Activated T-helper 17 cell treated with anti-CD3 and anti-CD28 coated beads, Interleukin-2, amount 50 U/mL, for 72 hours (primary cell): ENCODE data around the gene UNC13C. TPM values are rescaled to one million over a fixed set of nuclear protein-coding genes. Genes with fewer than 3 reads are reported as not detected.
A peak's percentile ranks its signal among the peaks of the same experiment; 100 is the strongest.

Source experiments
- ATAC-seq: fragments of 150-1000 bp; cut with Tn5 transposase; replicated peaks from 2 replicates; pipeline ENCODE4 v1.10.0; 2021; ENCODE audit warnings: mild to moderate bottlenecking, moderate library complexity
- H3K27ac Mint-ChIP-seq: one replicate; pipeline ENCODE4 v1.8.0; 2022; ENCODE audit warnings: mixed read lengths
- H3K27me3 Mint-ChIP-seq: one replicate; pipeline ENCODE4 v1.8.0; 2022; ENCODE audit warnings: mixed read lengths
- H3K36me3 Mint-ChIP-seq: one replicate; pipeline ENCODE4 v1.8.0; 2022; ENCODE audit warnings: low read depth, mild to moderate bottlenecking, mixed read lengths
- H3K4me1 Mint-ChIP-seq: one replicate; pipeline ENCODE4 v1.8.0; 2022; ENCODE audit warnings: mixed read lengths
- H3K4me3 Mint-ChIP-seq: one replicate; pipeline ENCODE4 v1.8.0; 2022; ENCODE audit warnings: mild to moderate bottlenecking, mixed read lengths
- H3K9me3 Mint-ChIP-seq: one replicate; pipeline ENCODE4 v1.8.0; 2022; ENCODE audit warnings: mixed read lengths
- total RNA-seq, 2 donors: library from RNA; stranded (reverse); gene quantifications; one replicate each; pipeline ENCODE4 v1.2.3, GENCODE V29; 2022

The UNC13C gene
- total RNA-seq, 2 donors from 2014 or later = not detected

GRCh38 chr15:54456413-54456812 lies 478.2 kb downstream of the UNC13C start:
- H3K4me1 Mint-ChIP-seq = no peaks in the 10 kb centered on the region
- ATAC-seq = no peak
- peaks cover 19% of the 10 kb centered on the region for H3K9me3 Mint-ChIP-seq

GRCh38 chr15:54462511-54462913 lies 484.3 kb downstream of the UNC13C start:
- no peak overlapping the region for H3K27ac Mint-ChIP-seq
- no peak for ATAC-seq
- no peak overlapping the region for H3K4me3 Mint-ChIP-seq
- H3K27me3 Mint-ChIP-seq = peaks cover 8% of the 10 kb centered on the region
- no peaks in the 10 kb centered on the region for H3K4me1 Mint-ChIP-seq
- H3K36me3 Mint-ChIP-seq = no peaks in the 10 kb centered on the region
- peaks cover 13% of the 10 kb centered on the region for H3K9me3 Mint-ChIP-seq

More at GRCh38 chr15:54456413-54456812, 478.2 kb downstream of the UNC13C start:
- Mint-ChIP-seq H3K27ac (no peak overlapping the region), H3K4me3 (no peak overlapping the region), H3K27me3 (peaks cover 4% of the 10 kb centered on the region), H3K36me3 (no peaks in the 10 kb centered on the region)

- Mint-ChIP-seq H3K4me1 (no peaks in the 10 kb centered on the region), H3K27me3 (no peaks in the 10 kb centered on the region), H3K4me3 (no peak overlapping the region), H3K36me3 (no peaks in the 10 kb centered on the region), H3K9me3 (no peaks in the 10 kb centered on the region), H3K27ac (no peak overlapping the region)
- ATAC-seq = no peak
Measured at GRCh38 chr15:54481819-54482218, 503.6 kb downstream of the UNC13C start.

- ATAC-seq = no peak
Measured at GRCh38 chr15:54482251-54482650, 504.0 kb downstream of the UNC13C start.

GRCh38 chr15:54500330-54500729 lies 522.1 kb downstream of the UNC13C start:
- peaks cover 5% of the 10 kb centered on the region for H3K27me3 Mint-ChIP-seq
- ATAC-seq = no peak
- no peak overlapping the region for H3K4me3 Mint-ChIP-seq
- H3K9me3 Mint-ChIP-seq = peaks cover 5% of the 10 kb centered on the region
- H3K27ac Mint-ChIP-seq = no peak overlapping the region
- no peaks in the 10 kb centered on the region for H3K36me3 Mint-ChIP-seq
- no peaks in the 10 kb centered on the region for H3K4me1 Mint-ChIP-seq

More at GRCh38 chr15:54482251-54482650, 504.0 kb downstream of the UNC13C start:
- H3K4me1 Mint-ChIP-seq = no peaks in the 10 kb centered on the region
- H3K36me3 Mint-ChIP-seq = no peaks in the 10 kb centered on the region
- no peaks in the 10 kb centered on the region for H3K27me3 Mint-ChIP-seq
- H3K9me3 Mint-ChIP-seq = no peaks in the 10 kb centered on the region
- no peak overlapping the region for H3K4me3 Mint-ChIP-seq
- no peak overlapping the region for H3K27ac Mint-ChIP-seq

- no peak for ATAC-seq
- no peaks in the 10 kb centered on the region for H3K27me3 Mint-ChIP-seq
- no peaks in the 10 kb centered on the region for H3K9me3 Mint-ChIP-seq
- H3K36me3 Mint-ChIP-seq = no peaks in the 10 kb centered on the region
- no peak overlapping the region for H3K4me3 Mint-ChIP-seq
- H3K27ac Mint-ChIP-seq = no peak overlapping the region
- no peaks in the 10 kb centered on the region for H3K4me1 Mint-ChIP-seq
Measured at GRCh38 chr15:54502416-54503075, 524.3 kb downstream of the UNC13C start.

GRCh38 chr15:54504695-54505094 lies 526.5 kb downstream of the UNC13C start:
- Mint-ChIP-seq H3K27ac (no peak overlapping the region), H3K27me3 (no peaks in the 10 kb centered on the region), H3K36me3 (no peaks in the 10 kb centered on the region), H3K4me1 (no peaks in the 10 kb centered on the region), H3K4me3 (no peak overlapping the region), H3K9me3 (no peaks in the 10 kb centered on the region)
- no peak for ATAC-seq

- Mint-ChIP-seq H3K9me3 (no peaks in the 10 kb centered on the region), H3K4me1 (no peaks in the 10 kb centered on the region), H3K27me3 (no peaks in the 10 kb centered on the region), H3K4me3 (no peak overlapping the region), H3K27ac (no peak overlapping the region), H3K36me3 (no peaks in the 10 kb centered on the region)
- no peak for ATAC-seq
Measured at GRCh38 chr15:54506977-54507524, 528.8 kb downstream of the UNC13C start.

- Mint-ChIP-seq H3K27ac (no peak overlapping the region), H3K4me3 (no peak overlapping the region), H3K4me1 (peaks cover 2% of the 10 kb centered on the region), H3K27me3 (no peaks in the 10 kb centered on the region), H3K9me3 (no peaks in the 10 kb centered on the region), H3K36me3 (no peaks in the 10 kb centered on the region)
- no peak for ATAC-seq
Measured at GRCh38 chr15:54514601-54515000, 536.4 kb downstream of the UNC13C start.

- Mint-ChIP-seq H3K36me3 (no peaks in the 10 kb centered on the region), H3K9me3 (no peaks in the 10 kb centered on the region), H3K4me3 (no peak overlapping the region), H3K4me1 (peaks cover 14% of the 10 kb centered on the region), H3K27ac (no peak overlapping the region), H3K27me3 (no peaks in the 10 kb centered on the region)
- no peak for ATAC-seq
Measured at GRCh38 chr15:54515664-54516582, 537.7 kb downstream of the UNC13C start.

GRCh38 chr15:54517366-54517765 lies 539.1 kb downstream of the UNC13C start:
- Mint-ChIP-seq H3K36me3 (no peaks in the 10 kb centered on the region), H3K27me3 (no peaks in the 10 kb centered on the region), H3K4me3 (no peak overlapping the region), H3K27ac (no peak overlapping the region), H3K4me1 (peaks cover 14% of the 10 kb centered on the region), H3K9me3 (no peaks in the 10 kb centered on the region)
- ATAC-seq = no peak

GRCh38 chr15:54518156-54518882 lies 540.1 kb downstream of the UNC13C start:
- peak; percentile 56 for ATAC-seq
- Mint-ChIP-seq H3K27ac (no peak overlapping the region), H3K36me3 (no peaks in the 10 kb centered on the region), H3K27me3 (no peaks in the 10 kb centered on the region), H3K4me1 (peaks cover 14% of the 10 kb centered on the region), H3K4me3 (no peak overlapping the region), H3K9me3 (no peaks in the 10 kb centered on the region)

- H3K4me3 Mint-ChIP-seq = peak overlapping the region; percentile 50
- peak; percentile 80 for ATAC-seq
Measured at GRCh38 chr15:54519577-54519976, 541.3 kb downstream of the UNC13C start.

GRCh38 chr15:54520616-54521015 lies 542.4 kb downstream of the UNC13C start:
- Mint-ChIP-seq H3K4me3 (no peak overlapping the region), H3K27me3 (no peaks in the 10 kb centered on the region), H3K27ac (no peak overlapping the region), H3K9me3 (no peaks in the 10 kb centered on the region), H3K36me3 (no peaks in the 10 kb centered on the region), H3K4me1 (peaks cover 14% of the 10 kb centered on the region)
- no peak for ATAC-seq

More at GRCh38 chr15:54519577-54519976, 541.3 kb downstream of the UNC13C start:
- H3K4me1 Mint-ChIP-seq = peaks cover 14% of the 10 kb centered on the region
- H3K9me3 Mint-ChIP-seq = no peaks in the 10 kb centered on the region
- H3K27me3 Mint-ChIP-seq = no peaks in the 10 kb centered on the region
- H3K27ac Mint-ChIP-seq = peak overlapping the region; percentile 23
- H3K36me3 Mint-ChIP-seq = no peaks in the 10 kb centered on the region
